H1 (cell line): ENCODE measurements around the gene CANT1. TPM values are rescaled to one million over a fixed set of nuclear protein-coding genes. Genes with fewer than 3 reads are reported as not detected.

ENCODE experiments used
- CTCF ChIA-PET: fragments of 300-600 bp; sonication (Branson Sonifier 250); formaldehyde crosslinking; loops from one replicate; lab custom pipeline; 2021; ENCODE audit not compliant: partially characterized antibody; lab: Charles Lee
- POLR2A ChIA-PET: fragments of 300-600 bp; sonication (Branson Sonifier 250); formaldehyde crosslinking; loops from one replicate; lab custom pipeline; 2021; ENCODE audit warnings: inconsistent platforms; ENCODE audit not compliant: partially characterized antibody; lab: Charles Lee
- DNase-seq, 2 experiments: peaks; one replicate each; pipeline versions ENCODE4 v3.0.0 to v3.0.0-alpha.2; 2010 to 2022; ENCODE audit warnings: low spot score in 2 of 2, low read depth in 1 of 2, mixed read lengths in 1 of 2
- FAIRE-seq: peaks from 2 replicates; lab custom pipeline; 2011; peaks lifted over from hg19 to GRCh38; lab: Jason Lieb, UNC
- H2AFZ ChIP-seq: 2 replicates; pipeline ENCODE4 v1.8.1; 2012; ENCODE audit warnings: low read length, inconsistent platforms
- H2AK5ac ChIP-seq: 2 replicates; pipeline ENCODE4 v1.6.1; 2013; ENCODE audit warnings: low read depth, low read length
- H2BK120ac ChIP-seq: replicated peaks from 2 replicates; pipeline ENCODE3; 2013; ENCODE audit warnings: low read depth, low read length, inconsistent platforms
- H2BK12ac ChIP-seq: 2 replicates; pipeline ENCODE4 v1.6.1; 2013; ENCODE audit warnings: low read depth, low read length
- H2BK15ac ChIP-seq: 2 replicates; pipeline ENCODE4 v1.6.1; 2013; ENCODE audit warnings: low read length
- H2BK20ac ChIP-seq: 2 replicates; pipeline ENCODE4 v1.6.1; 2013; ENCODE audit warnings: low read length
- H2BK5ac ChIP-seq: 2 replicates; pipeline ENCODE4 v1.6.1; 2013; ENCODE audit warnings: low read depth, low read length
- H3K14ac ChIP-seq: 2 replicates; pipeline ENCODE4 v1.6.1; 2013; ENCODE audit warnings: inconsistent platforms; ENCODE audit not compliant: insufficient read length
- H3K18ac ChIP-seq: 2 replicates; pipeline ENCODE4 v1.6.1; 2013; ENCODE audit warnings: low read length; ENCODE audit errors: extremely low read depth
- H3K23ac ChIP-seq: 2 replicates; pipeline ENCODE4 v1.6.1; 2013; ENCODE audit warnings: inconsistent platforms; ENCODE audit not compliant: insufficient read length
- H3K23me2 ChIP-seq: 2 replicates; pipeline ENCODE4 v1.6.1; 2013; ENCODE audit warnings: low read depth, low read length
- H3K27ac ChIP-seq: 2 replicates; pipeline ENCODE4 v1.6.1; 2011; ENCODE audit warnings: low read depth, low read length, inconsistent platforms
- H3K27me3 ChIP-seq, 4 experiments: replicated peaks in 1 of 4; 1 replicate in 1 of 4; 2 replicates in 3 of 4; pipeline versions ENCODE4 v1.6.1 to v1.8.1; 2011 to 2013; ENCODE audit warnings: low read length in 3 of 4, mild to moderate bottlenecking in 3 of 4, inconsistent platforms in 2 of 4, mixed read lengths in 2 of 4, moderate library complexity in 1 of 4; ENCODE audit not compliant: control insufficient read depth in 3 of 4, insufficient read depth in 3 of 4; ENCODE audit errors: extremely low read depth in 1 of 4
- H3K36me3 ChIP-seq, 4 experiments: 2 replicates each; pipeline versions ENCODE4 v1.6.1 to v1.8.1; 2011 to 2013; ENCODE audit warnings: mild to moderate bottlenecking in 4 of 4, low read length in 3 of 4, moderate library complexity in 2 of 4, control low read depth in 1 of 4, inconsistent platforms in 1 of 4; ENCODE audit not compliant: insufficient read depth in 4 of 4, control insufficient read depth in 2 of 4
- H3K4ac ChIP-seq: replicated peaks from 2 replicates; pipeline ENCODE3; 2013; ENCODE audit warnings: low read length, low read depth, mixed read lengths, inconsistent platforms; ENCODE audit not compliant: insufficient read length
- H3K4me1 ChIP-seq, 4 experiments: replicated peaks in 1 of 4; 1 replicate in 1 of 4; 2 replicates in 3 of 4; pipeline versions ENCODE4 v1.6.1 to v1.8.1; 2011 to 2013; ENCODE audit warnings: low read length in 3 of 4, inconsistent platforms in 2 of 4, mixed read lengths in 1 of 4; ENCODE audit not compliant: insufficient read depth in 4 of 4, control insufficient read depth in 3 of 4
- H3K4me2 ChIP-seq, 2 experiments: 2 replicates each; pipeline versions ENCODE4 v1.6.1 to v1.8.1; 2011 to 2013; ENCODE audit warnings: low read depth in 2 of 2, low read length in 2 of 2, control low read depth in 1 of 2, inconsistent platforms in 1 of 2, mild to moderate bottlenecking in 1 of 2; ENCODE audit not compliant: insufficient read depth in 1 of 2
- H3K4me3 ChIP-seq, 4 experiments: fragments of 200-600, 300-600 bp in 1 of 4; sonication (generic), shearing (Covaris generic), sonication (Bioruptor Twin) in 1 of 4; 2 replicates each; pipeline versions ENCODE4 v1.5.1 to v1.8.1; 2011 to 2016; ENCODE audit warnings: low read length in 4 of 4, low read depth in 3 of 4, control low read depth in 2 of 4, inconsistent platforms in 2 of 4, mild to moderate bottlenecking in 2 of 4, mixed read lengths in 1 of 4, moderate library complexity in 1 of 4; ENCODE audit not compliant: insufficient read depth in 2 of 4; ENCODE audit errors: extremely low read depth in 1 of 4
- H3K56ac ChIP-seq: replicated peaks from 2 replicates; pipeline ENCODE3; 2013; ENCODE audit warnings: low read depth, mild to moderate bottlenecking, mixed read lengths, low read length, inconsistent platforms; ENCODE audit not compliant: insufficient read length
- H3K79me1 ChIP-seq: 2 replicates; pipeline ENCODE4 v1.6.1; 2013; ENCODE audit warnings: low read depth, low read length, control low read depth
- H3K79me2 ChIP-seq, 2 experiments: 2 replicates each; pipeline versions ENCODE4 v1.6.1 to v1.8.1; 2012 to 2013; ENCODE audit warnings: low read length in 2 of 2, mild to moderate bottlenecking in 2 of 2, inconsistent platforms in 1 of 2; ENCODE audit not compliant: insufficient read depth in 2 of 2, control insufficient read depth in 1 of 2
- H3K9ac ChIP-seq, 4 experiments: replicated peaks in 1 of 4; 1 replicate in 1 of 4; 2 replicates in 3 of 4; pipeline versions ENCODE4 v1.6.1 to v1.8.1; 2011 to 2013; ENCODE audit warnings: low read depth in 3 of 4, low read length in 3 of 4, control low read depth in 2 of 4, mild to moderate bottlenecking in 2 of 4, moderate library complexity in 2 of 4, inconsistent platforms in 1 of 4; ENCODE audit errors: extremely low read depth in 1 of 4
- H3K9me3 ChIP-seq, 2 experiments: 2 replicates each; pipeline versions ENCODE4 v1.6.1 to v1.8.1; 2012 to 2013; ENCODE audit warnings: mild to moderate bottlenecking in 2 of 2, moderate library complexity in 2 of 2, control low read depth in 1 of 2, inconsistent platforms in 1 of 2, low read depth in 1 of 2, low read length in 1 of 2, mixed read lengths in 1 of 2; ENCODE audit not compliant: insufficient read depth in 2 of 2
- H4K20me1 ChIP-seq, 2 experiments: replicated peaks in 1 of 2; 2 replicates each; pipeline versions ENCODE3 to v1.8.1; 2011 to 2013; ENCODE audit warnings: inconsistent platforms in 2 of 2, low read length in 2 of 2, mild to moderate bottlenecking in 1 of 2; ENCODE audit not compliant: insufficient read depth in 2 of 2, control insufficient read depth in 1 of 2
- H4K5ac ChIP-seq: 2 replicates; pipeline ENCODE4 v1.6.1; 2013; ENCODE audit warnings: low read length, low read depth, mixed read lengths, inconsistent platforms; ENCODE audit not compliant: insufficient read length
- H4K8ac ChIP-seq: 2 replicates; pipeline ENCODE4 v1.8.0; 2013; ENCODE audit warnings: mild to moderate bottlenecking, moderate library complexity, low read length, inconsistent platforms; ENCODE audit not compliant: insufficient read depth; ENCODE audit errors: extremely low read depth
- H4K91ac ChIP-seq: replicated peaks from 2 replicates; pipeline ENCODE3; 2013; ENCODE audit warnings: low read length, mixed read lengths, inconsistent platforms; ENCODE audit not compliant: insufficient read length
- EZH2 ChIP-seq: fragments of 200-600 bp; sonication (generic); IDR thresholded peaks from 2 replicates; pipeline ENCODE4 v1.7.1; 2012; ENCODE audit warnings: low read depth, mild to moderate bottlenecking, moderate library complexity, low read length, inconsistent platforms; ENCODE audit not compliant: severe bottlenecking
- SAP30 ChIP-seq: fragments of 300-600 bp; sonication (generic); IDR thresholded peaks from 2 replicates; pipeline ENCODE4 v1.7.1; 2012; ENCODE audit warnings: low read length, moderate library complexity, mild to moderate bottlenecking, inconsistent platforms; ENCODE audit not compliant: insufficient read depth, insufficient replicate concordance
- SP2 ChIP-seq: IDR thresholded peaks from 2 replicates; pipeline ENCODE4 v1.6.1; 2012; ENCODE audit warnings: mild to moderate bottlenecking, low read length, inconsistent platforms
- SRF ChIP-seq: IDR thresholded peaks from 2 replicates; pipeline ENCODE4 v1.6.1; 2011; ENCODE audit warnings: mild to moderate bottlenecking, low read depth, low read length, moderate library complexity
- ZNF274 ChIP-seq: IDR thresholded peaks from 2 replicates; pipeline ENCODE4 v1.7.0; 2012; ENCODE audit warnings: low read length, borderline replicate concordance; ENCODE audit errors: extremely low read depth
- WGBS, 2 experiments: shearing (Covaris generic) in 1 of 2; methylation state at CpG; one replicate each; pipeline versions ENCODE4 v1.1.6 to v1.1.7; 2013 to 2015; ENCODE audit warnings: low lambda C conversion rate in 2 of 2, mixed read lengths in 2 of 2, inconsistent platforms in 1 of 2, low coverage in 1 of 2, missing lambda C conversion rate in 1 of 2; ENCODE audit not compliant: insufficient replicate concordance in 2 of 2, insufficient coverage in 1 of 2, insufficient read length in 1 of 2; ENCODE audit errors: extremely low coverage in 1 of 2, missing lambda C conversion rate in 1 of 2; 5-methylcytosine and 5-hydroxymethylcytosine counted together
- polyA plus RNA-seq, 7 experiments: library from polyadenylated mRNA; depleted of rRNA in 3 of 7; stranded (reverse) in 5 of 7; unstranded in 2 of 7; fragments of >200 nt in 5 of 7; fragments of 200-250 nt in 2 of 7; gene quantifications; 1 replicate in 5 of 7; 2 replicates in 1 of 7; 4 replicates in 1 of 7; pipeline versions ENCODE4 v1.2.1 to v1.2.3, GENCODE V29; 2011 to 2013; ENCODE audit warnings: missing spikeins in 2 of 7, mixed read lengths in 2 of 7
- total RNA-seq: library from RNA; stranded (reverse); fragmentation: NEBNext Ultra II Directional; extraction: Animal tissue kit (Norgen Biotek cat#: 25700); gene quantifications from 2 replicates; pipeline ENCODE4 v1.2.1, GENCODE V29; 2021

The CANT1 gene
- total and polyA plus RNA-seq, 2 of the 8 experiments (the other 6 are each of a cell fraction or from before 2014, with no cell fraction given): 23.0 to 32.6 TPM

DNA sequence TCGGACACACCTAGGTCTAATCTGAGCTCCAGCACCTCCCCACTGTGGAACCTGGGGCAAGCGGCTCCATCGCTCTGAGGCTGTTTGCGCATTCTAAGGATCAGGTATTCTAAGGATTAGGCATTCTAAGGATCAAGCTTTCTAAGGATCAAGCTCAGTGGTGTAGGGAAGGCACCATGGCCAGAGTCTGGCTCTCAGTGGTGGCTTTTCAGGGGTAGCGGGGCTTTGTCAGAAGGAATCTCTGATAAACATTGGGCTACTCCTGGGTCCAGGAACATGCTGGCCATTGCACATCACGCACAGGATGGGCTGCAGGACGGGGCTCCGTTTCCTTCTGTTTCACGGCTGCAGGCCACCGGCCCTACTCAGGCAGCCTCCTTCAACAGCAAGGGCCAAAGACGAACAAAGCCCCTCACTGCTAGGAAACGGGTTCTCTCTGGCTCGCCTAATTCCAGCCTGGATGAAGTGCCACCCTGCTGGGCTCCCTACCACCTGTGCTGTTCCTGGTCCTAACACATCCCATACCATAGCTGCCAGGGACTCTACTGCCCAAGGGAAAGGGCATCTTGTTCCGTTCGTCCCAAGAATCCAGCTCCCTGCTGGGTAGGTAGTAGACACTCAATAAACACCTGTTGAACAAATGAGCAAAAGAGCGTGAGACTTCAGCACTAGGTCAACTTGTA, 19.9 kb upstream of the CANT1 start:
- CTCF ChIA-PET: interaction anchor here (0.9 to 6.3 kb wide), 14 partner anchors 9 to 356 kb away, joined by 3 to 55 read pairs (median 3); no protein-coding TSS in a partner anchor

More for the DNA sequence above, 19.9 kb upstream of the CANT1 start:
- Histone ChIP-seq H3K4me3 (no peak overlapping the region), H3K18ac (no peak overlapping the region), H4K8ac (no peak overlapping the region), H4K20me1 (peaks cover 1 to 2% of the 10 kb centered on the region in 2 experiments), H3K27ac (no peak overlapping the region), H4K91ac (no peak overlapping the region), H3K23me2 (peaks cover 3% of the 10 kb centered on the region; the same call in 1 of the 2 replicates), H3K4me2 (no peak overlapping the region), H2BK20ac (no peak overlapping the region), H4K5ac (no peak overlapping the region), H3K23ac (no peak overlapping the region), H3K56ac (no peak overlapping the region), H2BK120ac (no peak overlapping the region), H3K27me3 (peaks cover 4 to 43% (median 34%) of the 10 kb centered on the region in 4 experiments), H3K4me1 (peaks cover 0 to 5% (median 0%) of the 10 kb centered on the region in 4 experiments; a peak in 2 of 7 replicates), H2AFZ (no peak overlapping the region), H3K79me1 (no peaks in the 10 kb centered on the region), H3K9ac (no peak overlapping the region), H3K36me3 (no peaks in the 10 kb centered on the region), H2BK5ac (no peak overlapping the region), H2BK12ac (no peak overlapping the region), H3K4ac (no peak overlapping the region), H2AK5ac (no peak overlapping the region), H3K14ac (peak overlapping the region; percentile 49), H3K9me3 (no peaks in the 10 kb centered on the region), H2BK15ac (no peak overlapping the region), H3K79me2 (no peaks in the 10 kb centered on the region)
- DNase-seq (no peak), FAIRE-seq (no peak)
- peak; percentile 13 for TF ChIP-seq EZH2
- TF ChIP-seq SAP30: no peak
- TF ChIP-seq SP2: no peak
- TF ChIP-seq ZNF274: no peak
- TF ChIP-seq SRF: no peak
- WGBS, 2 experiments: 84% methylated on average over 16 of the region's 16 CpGs; no CpG with 5 or more reads in 1 of the 2 experiments
- POLR2A ChIA-PET: interaction anchor here (1.2 kb wide), 1 partner anchor 27 kb away, joined by 3 read pairs; no protein-coding TSS in a partner anchor
